Hepatocyte (in vitro differentiated cells): Measurements from ENCODE around the gene TMPRSS9.

Source experiments
- CTCF ChIP-seq: fragments of 200-600 bp; sonication (generic); IDR thresholded peaks from 2 replicates; pipeline ENCODE4 v1.5.1; 2016; ENCODE audit warnings: antibody characterized with exemption, mild to moderate bottlenecking; ENCODE audit not compliant: poor library complexity
- EZH2phosphoT487 ChIP-seq: fragments of 200-600 bp; sonication (generic); IDR thresholded peaks from one replicate; pipeline ENCODE4 v1.6.1; 2018; ENCODE audit warnings: antibody characterized with exemption, mild to moderate bottlenecking, low read depth, moderate library complexity; ENCODE audit not compliant: unreplicated experiment, severe bottlenecking

- TF ChIP-seq CTCF: no peak
- TF ChIP-seq EZH2phosphoT487: no peak
These were observed 3.9 kb upstream of the TMPRSS9 start for GRCh38 chr19:2356036-2356646.
